GM23248 (cell line): Measurements from ENCODE around the gene LIME1. TPM values are rescaled to one million over a fixed set of nuclear protein-coding genes. Genes with fewer than 3 reads are reported as not detected.
"Not testable (repeated sequence)": the region's sequence is repeated elsewhere in the genome, so short reads cannot be mapped to it uniquely, and the experiment has no call there.

Experiments used
- DNase-seq: peaks from one replicate; pipeline ENCODE4 v3.0.0-alpha.2; 2015
- H2AFZ ChIP-seq: fragments of 200-600 bp; sonication (generic); 2 replicates; pipeline ENCODE4 v1.6.1; 2016; ENCODE audit warnings: antibody characterized with exemption
- H3F3A ChIP-seq: fragments of 200-600 bp; sonication (generic); 2 replicates; pipeline ENCODE4 v1.6.1; 2016; ENCODE audit warnings: mild to moderate bottlenecking, antibody characterized with exemption, mixed run types; ENCODE audit not compliant: insufficient read depth
- H3K27ac ChIP-seq: fragments of 200-600 bp; sonication (generic); 2 replicates; pipeline ENCODE4 v1.5.1; 2016; ENCODE audit warnings: mild to moderate bottlenecking
- H3K27me3 ChIP-seq: fragments of 200-600 bp; sonication (generic); replicated peaks from 2 replicates; pipeline ENCODE4 v1.6.1; 2016; ENCODE audit warnings: mild to moderate bottlenecking; ENCODE audit not compliant: insufficient read depth
- H3K36me3 ChIP-seq: fragments of 200-600 bp; sonication (generic); 2 replicates; pipeline ENCODE4 v1.6.1; 2016; ENCODE audit warnings: low read depth, mild to moderate bottlenecking
- H3K4me1 ChIP-seq: fragments of 200-600 bp; sonication (generic); 2 replicates; pipeline ENCODE4 v1.6.1; 2016; ENCODE audit warnings: mild to moderate bottlenecking; ENCODE audit not compliant: insufficient read depth
- H3K4me2 ChIP-seq: fragments of 200-600 bp; sonication (generic); one replicate; pipeline ENCODE4 v1.6.1; 2016; ENCODE audit warnings: mild to moderate bottlenecking; ENCODE audit not compliant: unreplicated experiment
- H3K4me3 ChIP-seq: fragments of 200-600 bp; sonication (generic); 2 replicates; pipeline ENCODE4 v1.5.1; 2016; ENCODE audit warnings: mild to moderate bottlenecking
- H3K79me2 ChIP-seq: fragments of 200-600 bp; sonication (generic); 2 replicates; pipeline ENCODE4 v1.6.1; 2016; ENCODE audit warnings: mild to moderate bottlenecking; ENCODE audit not compliant: insufficient read depth
- H3K9ac ChIP-seq: fragments of 200-600 bp; sonication (generic); 2 replicates; pipeline ENCODE4 v1.6.1; 2016; ENCODE audit warnings: mild to moderate bottlenecking
- H3K9me2 ChIP-seq: fragments of 200-600 bp; sonication (generic); 2 replicates; pipeline ENCODE4 v1.6.1; 2016; ENCODE audit warnings: mixed run types, mild to moderate bottlenecking, moderate library complexity; ENCODE audit not compliant: insufficient read depth
- H3K9me3 ChIP-seq: fragments of 200-600 bp; sonication (generic); one replicate; pipeline ENCODE4 v1.6.1; 2017; ENCODE audit warnings: low read depth
- H4K20me1 ChIP-seq: fragments of 200-600 bp; sonication (generic); 2 replicates; pipeline ENCODE4 v1.6.0; 2016; ENCODE audit not compliant: insufficient read depth
- EZH2 ChIP-seq: fragments of 200-600 bp; sonication (generic); IDR thresholded peaks from 2 replicates; pipeline ENCODE4 v1.6.1; 2018; ENCODE audit warnings: antibody characterized with exemption, mild to moderate bottlenecking; ENCODE audit not compliant: insufficient read depth, poor library complexity, severe bottlenecking
- EZH2phosphoT487 ChIP-seq: fragments of 200-600 bp; sonication (generic); IDR thresholded peaks from 2 replicates; pipeline ENCODE4 v1.6.1; 2018; ENCODE audit warnings: antibody characterized with exemption, moderate library complexity, mild to moderate bottlenecking, low read depth; ENCODE audit not compliant: insufficient read depth
- WGBS, 2 experiments: methylation state at CpG; one replicate each; pipeline ENCODE4 v1.1.6; 2015 to 2017; ENCODE audit warnings: low lambda C conversion rate in 2 of 2, low coverage in 1 of 2; ENCODE audit errors: missing lambda C conversion rate in 2 of 2; 5-methylcytosine and 5-hydroxymethylcytosine counted together
- in situ Hi-C: fragments of 300-500 bp; cut with MboI; formaldehyde crosslinking; loops from 2 replicates; pipeline ENCODE4 v1.15.0; 2020
- polyA plus RNA-seq: library from polyadenylated mRNA; unstranded; fragments of >200 nt; fragmentation: Nextera tagmentation; extraction: Ambion mirVana; gene quantifications from 2 replicates; pipeline ENCODE4 v1.2.1, GENCODE V29; 2016
- total RNA-seq: library from RNA; depleted of rRNA; stranded (reverse); fragments of >200 nt; shearing (Covaris generic); gene quantifications from 2 replicates; pipeline ENCODE4 v1.2.3, GENCODE V29; 2014

LIME1 gene
- total and polyA plus RNA-seq, 2 experiments from 2014 or later: 3.7 to 14.1 TPM

GRCh38 chr20:63714858-63715257 is 21.6 kb upstream of the LIME1 start:
- 96 to 98% methylated on average over 5 of the region's 5 CpGs for WGBS, 2 experiments
- H4K20me1 ChIP-seq: no peaks in the 10 kb centered on the region
- no peaks in the 10 kb centered on the region for H3K4me1 ChIP-seq
- no peaks in the 10 kb centered on the region for H3K27me3 ChIP-seq
- in situ Hi-C loops: no loop called here
- peaks cover 5% of the 10 kb centered on the region; the same call in 1 of the 2 replicates for H3F3A ChIP-seq
- H2AFZ ChIP-seq: no peak overlapping the region
- peak; percentile 18 for DNase-seq
- no peak overlapping the region for H3K27ac ChIP-seq
- no peaks in the 10 kb centered on the region for H3K9me2 ChIP-seq
- H3K36me3 ChIP-seq: peaks cover 63% of the 10 kb centered on the region
- no peak overlapping the region for H3K4me2 ChIP-seq
- no peaks in the 10 kb centered on the region for H3K9me3 ChIP-seq
- H3K4me3 ChIP-seq: no peak overlapping the region
- peaks cover 100% of the 10 kb centered on the region for H3K79me2 ChIP-seq
- H3K9ac ChIP-seq: no peak overlapping the region
- TF ChIP-seq EZH2 (no peak), EZH2phosphoT487 (no peak)

- Histone ChIP-seq H3F3A (peaks cover 12% of the 10 kb centered on the region), H3K36me3 (peaks cover 33% of the 10 kb centered on the region), H3K27me3 (no peaks in the 10 kb centered on the region), H3K9me2 (no peaks in the 10 kb centered on the region), H3K4me3 (no peak overlapping the region), H3K9ac (no peak overlapping the region), H3K9me3 (no peaks in the 10 kb centered on the region), H2AFZ (no peak overlapping the region), H3K27ac (no peak overlapping the region), H4K20me1 (no peaks in the 10 kb centered on the region), H3K4me2 (no peak overlapping the region), H3K4me1 (no peaks in the 10 kb centered on the region), H3K79me2 (peaks cover 95% of the 10 kb centered on the region)
- 100% methylated on average over 2 of the region's 2 CpGs for WGBS, 2 experiments
- no peak for DNase-seq
- no peak for TF ChIP-seq EZH2
- in situ Hi-C loops: no loop called here
Measured at GRCh38 chr20:63718996-63719395, 17.5 kb upstream of the LIME1 start.

DNA sequence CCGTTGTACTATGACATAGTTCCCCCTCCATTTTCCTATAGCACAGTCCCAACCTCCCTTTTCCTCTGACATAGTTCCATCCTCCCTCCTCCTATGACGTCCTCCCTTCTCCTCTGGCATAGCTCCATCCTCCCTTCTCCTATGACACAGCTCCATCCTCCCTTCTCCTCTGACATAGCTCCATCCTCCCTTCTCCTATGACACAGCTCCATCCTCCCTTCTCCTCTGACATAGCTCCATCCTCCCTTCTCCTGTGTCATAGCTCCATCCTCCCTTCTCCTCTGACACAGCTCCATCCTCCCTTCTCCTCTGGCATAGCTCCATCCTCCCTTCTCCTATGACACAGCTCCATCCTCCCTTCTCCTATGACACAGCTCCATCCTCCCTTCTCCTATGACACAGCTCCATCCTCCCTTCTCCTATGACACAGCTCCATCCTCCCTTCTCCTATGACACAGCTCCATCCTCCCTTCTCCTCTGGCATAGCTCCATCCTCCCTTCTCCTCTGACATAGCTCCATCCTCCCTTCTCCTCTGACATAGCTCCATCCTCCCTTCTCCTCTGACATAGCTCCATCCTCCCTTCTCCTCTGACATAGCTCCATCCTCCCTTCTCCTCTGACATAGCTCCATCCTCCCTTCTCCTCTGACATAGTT is 13.4 kb upstream of the LIME1 start:
- H3K9me3 ChIP-seq, DNase-seq, in situ Hi-C loops, H3K4me1 ChIP-seq, H3K4me2 ChIP-seq, H3K27me3 ChIP-seq, H3K4me3 ChIP-seq, H3K9ac ChIP-seq, H3K9me2 ChIP-seq, H3K27ac ChIP-seq, H2AFZ ChIP-seq, H4K20me1 ChIP-seq: not testable (repeated sequence)
- Histone ChIP-seq H3K36me3 (peaks cover 17% of the 10 kb centered on the region), H3F3A (peaks cover 12% of the 10 kb centered on the region), H3K79me2 (peaks cover 95% of the 10 kb centered on the region)
- 57 to 71% methylated on average over 2 of the region's 2 CpGs for WGBS, 2 experiments

- DNase-seq, H3K27ac ChIP-seq, H3K9me2 ChIP-seq, in situ Hi-C loops, H2AFZ ChIP-seq, H3F3A ChIP-seq, H3K4me2 ChIP-seq, H4K20me1 ChIP-seq, H3K27me3 ChIP-seq, H3K9ac ChIP-seq, H3K36me3 ChIP-seq, H3K4me1 ChIP-seq, H3K4me3 ChIP-seq, H3K9me3 ChIP-seq: not testable (repeated sequence)
- H3K79me2 ChIP-seq: peaks cover 67% of the 10 kb centered on the region
- WGBS, 2 experiments: 95 to 96% methylated on average over 17 to 18 of the region's 18 CpGs
Measured at GRCh38 chr20:63730189-63730733, 6.2 kb upstream of the LIME1 start.

DNA sequence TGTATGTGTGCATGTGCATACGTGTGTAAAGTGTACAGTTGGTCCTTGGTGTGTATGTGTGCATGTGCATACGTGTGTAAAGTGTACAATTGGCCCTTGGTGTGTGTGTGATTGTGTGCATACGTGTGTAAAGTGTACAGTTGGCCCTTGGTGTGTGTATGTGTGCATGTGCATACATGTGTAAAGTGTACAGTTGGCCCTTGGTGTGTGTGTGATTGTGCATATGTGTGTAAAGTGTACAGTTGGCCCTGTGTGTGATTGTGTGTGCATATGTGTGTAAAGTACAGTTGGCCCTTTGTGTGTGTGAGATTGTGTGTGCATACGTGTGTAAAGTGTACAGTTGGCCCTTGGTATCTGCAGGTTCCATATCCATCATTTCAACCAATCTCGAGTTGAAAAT is 5.1 kb upstream of the LIME1 start:
- no peaks in the 10 kb centered on the region for H3K9me3 ChIP-seq
- no peaks in the 10 kb centered on the region for H3F3A ChIP-seq
- no peak overlapping the region for H3K27ac ChIP-seq
- WGBS, 2 experiments: 84% methylated on average over 4 to 5 of the region's 5 CpGs
- no peaks in the 10 kb centered on the region for H3K9me2 ChIP-seq
- no peak for DNase-seq
- H3K79me2 ChIP-seq: peaks cover 56% of the 10 kb centered on the region
- H4K20me1 ChIP-seq: no peaks in the 10 kb centered on the region
- no peaks in the 10 kb centered on the region for H3K27me3 ChIP-seq
- TF ChIP-seq EZH2phosphoT487 (no peak), EZH2 (no peak)
- H3K9ac ChIP-seq: no peak overlapping the region
- no peaks in the 10 kb centered on the region for H3K36me3 ChIP-seq
- H3K4me1 ChIP-seq: no peaks in the 10 kb centered on the region
- no peak overlapping the region for H3K4me3 ChIP-seq
- H3K4me2 ChIP-seq: no peak overlapping the region
- no peak overlapping the region for H2AFZ ChIP-seq
- in situ Hi-C loops: no loop called here
